Mucosa of gallbladder (tissue), 1 donor: Measurements from ENCODE around the gene FHIT. TPM values are rescaled to one million over a fixed set of nuclear protein-coding genes. Genes with fewer than 3 reads are reported as not detected.

Experiments used
- DNase-seq: peaks from one replicate; pipeline ENCODE4 v3.0.0-alpha.2; 2020; ENCODE audit warnings: low spot score
- total RNA-seq: library from RNA; stranded (reverse); gene quantifications from one replicate; pipeline ENCODE4 v1.2.1, GENCODE V29; 2021
- donor health status: DM: no; HTN: no; CAD: no.

The FHIT gene
- total RNA-seq, 1 donor from 2014 or later: 38.6 TPM

- no peak for DNase-seq
Measured at GRCh38 chr3:60220768-60221167, 1030.5 kb downstream of the FHIT start.

- no peak for DNase-seq
Measured at GRCh38 chr3:60219501-60219900, 1031.8 kb downstream of the FHIT start.

DNA sequence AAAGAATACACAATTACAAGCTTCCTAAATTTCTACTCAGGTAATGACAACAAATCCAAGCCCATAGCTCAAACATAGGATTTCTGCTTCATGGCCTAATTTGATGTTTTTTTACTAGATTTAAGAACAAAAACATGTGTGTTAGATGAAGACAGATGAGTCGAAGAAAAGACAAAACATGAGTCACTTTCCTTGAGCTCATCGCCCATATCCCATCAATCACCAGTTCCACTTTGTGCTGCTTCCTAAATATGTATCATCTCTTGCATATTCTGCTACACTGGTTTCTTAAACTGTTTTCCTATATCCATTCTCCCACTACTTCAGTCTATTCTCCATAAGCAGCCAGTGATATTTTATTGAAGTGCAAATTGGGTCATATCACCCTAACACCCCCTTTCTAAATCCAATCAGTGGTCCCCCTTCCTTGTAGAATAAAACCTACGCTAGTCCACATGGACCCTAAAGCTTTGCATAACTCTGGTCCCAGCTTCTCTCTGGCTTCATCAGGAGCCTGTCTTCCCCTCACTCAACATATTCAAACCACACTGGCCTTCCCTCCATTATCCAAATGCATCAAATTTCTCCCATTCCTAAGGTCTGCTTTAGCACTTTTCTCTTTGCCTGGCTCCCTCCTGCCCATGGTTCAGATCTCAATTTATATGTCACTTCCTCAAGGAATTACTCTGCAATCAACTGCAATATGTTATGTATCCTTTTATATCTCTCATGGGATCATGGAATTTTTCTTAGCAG is 1033.9 kb downstream of the FHIT start:
- DNase-seq: no peak

DNA sequence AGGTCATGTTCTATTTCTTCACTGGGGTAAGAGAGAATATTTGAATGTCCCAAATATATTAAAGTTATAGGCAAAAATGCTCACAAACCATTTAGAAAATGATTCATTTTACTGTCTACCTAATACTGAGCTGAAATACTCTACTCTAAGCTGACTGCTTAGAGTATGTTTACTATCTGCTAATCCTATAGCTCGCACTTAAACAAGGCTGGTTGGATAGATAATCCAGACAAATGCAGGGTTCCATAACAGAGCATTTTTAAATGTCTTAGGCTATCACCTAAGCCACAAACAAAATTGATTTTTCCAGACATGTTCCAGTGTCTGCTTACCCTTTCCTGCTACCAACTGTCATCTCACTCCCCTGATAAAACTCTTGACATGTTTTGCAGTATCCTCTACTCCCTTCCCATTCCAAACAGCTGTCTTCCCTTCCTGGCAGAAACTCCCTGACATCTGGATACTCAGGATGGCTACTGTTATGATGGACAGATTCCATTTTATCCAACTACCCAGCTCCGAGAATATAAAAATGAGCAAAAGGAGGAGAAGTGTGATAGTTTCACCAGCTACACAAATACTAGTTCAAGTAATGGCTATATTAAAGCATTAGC is 1034.7 kb downstream of the FHIT start:
- DNase-seq: no peak

- no peak for DNase-seq
Measured at GRCh38 chr3:60215946-60216345, 1035.3 kb downstream of the FHIT start.

DNA sequence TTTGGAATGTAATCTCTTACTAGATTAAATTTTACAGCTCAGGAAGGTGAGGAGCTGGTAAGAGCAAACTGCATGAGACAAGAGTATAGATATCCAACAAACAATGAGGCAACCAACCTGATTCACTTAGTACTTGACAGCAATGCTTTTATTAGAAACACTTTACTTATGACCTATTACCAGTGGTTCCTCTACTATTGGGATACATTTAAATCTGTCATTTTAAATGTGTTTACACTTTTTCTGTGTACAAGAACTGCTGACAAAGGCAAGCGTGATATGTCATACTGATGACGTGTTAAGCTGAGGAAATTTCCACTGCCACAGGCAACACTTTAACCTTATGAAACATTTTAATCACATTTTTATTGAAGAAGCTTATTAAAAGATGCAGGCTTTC is 1043.3 kb downstream of the FHIT start:
- no peak for DNase-seq

DNA sequence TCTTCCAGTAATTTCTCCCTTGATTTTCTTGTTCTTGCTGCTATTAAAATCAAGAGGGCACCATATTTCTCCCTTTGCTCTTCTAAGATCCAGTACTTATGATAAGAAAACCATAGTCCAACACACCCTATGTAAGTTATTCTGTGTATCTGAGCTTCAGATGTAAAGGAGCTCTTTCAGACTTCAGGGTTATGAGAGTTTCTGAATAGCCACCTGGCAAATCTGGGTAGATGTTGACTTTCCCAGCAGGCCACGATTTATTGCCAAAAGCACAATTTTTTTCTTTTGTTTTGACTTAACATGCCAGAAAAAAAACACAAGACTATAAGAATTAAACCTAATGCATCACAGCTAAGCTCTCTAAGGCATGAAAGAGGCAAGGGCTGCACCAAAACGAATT is 1045.0 kb downstream of the FHIT start:
- DNase-seq: no peak

- no peak for DNase-seq
Measured at GRCh38 chr3:60202052-60202726, 1049.1 kb downstream of the FHIT start.

- no peak for DNase-seq
Measured at GRCh38 chr3:60199306-60199705, 1051.9 kb downstream of the FHIT start.

GRCh38 chr3:60198179-60198720 is 1053.0 kb downstream of the FHIT start:
- DNase-seq: no peak

GRCh38 chr3:60192297-60193114 is 1058.7 kb downstream of the FHIT start:
- no peak for DNase-seq

- no peak for DNase-seq
Measured at GRCh38 chr3:60190073-60190472, 1061.2 kb downstream of the FHIT start.

DNA sequence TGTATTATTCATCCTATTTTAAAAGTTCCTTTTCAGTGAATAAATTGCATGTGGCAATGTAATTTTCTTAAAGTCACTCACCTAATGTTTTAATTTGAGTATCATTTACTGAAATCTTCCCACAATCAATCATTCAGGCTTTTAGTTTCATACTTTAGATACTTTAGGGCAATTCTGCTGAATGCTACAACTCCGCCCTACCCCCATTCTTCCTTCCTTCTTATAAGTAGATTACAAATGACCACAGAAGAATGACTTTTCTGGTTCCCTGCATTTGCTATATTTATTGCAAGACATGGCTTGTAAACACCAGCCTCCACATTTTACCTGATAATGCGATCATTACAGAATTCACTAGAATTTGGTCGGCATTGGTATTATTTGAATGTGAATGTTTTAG is 1061.9 kb downstream of the FHIT start:
- DNase-seq: no peak

DNA sequence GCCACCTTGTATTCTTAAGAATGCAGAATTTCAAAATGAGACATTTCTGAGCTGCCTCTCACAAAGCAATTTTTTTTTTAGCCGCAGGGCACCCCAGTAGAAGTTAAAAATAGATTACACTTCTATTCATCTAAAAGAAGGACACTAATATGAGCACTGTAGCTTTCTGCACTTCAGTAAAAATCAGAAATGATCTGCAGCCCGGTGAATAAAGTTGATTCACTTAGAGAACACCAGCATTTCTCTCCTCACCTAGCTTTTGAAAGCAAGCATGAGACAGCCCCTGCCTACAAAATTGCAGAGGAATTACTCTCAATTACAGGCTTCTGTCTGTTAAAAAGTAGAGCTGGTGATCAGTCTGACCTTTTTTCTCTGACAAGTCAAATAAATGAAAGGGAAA is 1062.4 kb downstream of the FHIT start:
- no peak for DNase-seq

DNA sequence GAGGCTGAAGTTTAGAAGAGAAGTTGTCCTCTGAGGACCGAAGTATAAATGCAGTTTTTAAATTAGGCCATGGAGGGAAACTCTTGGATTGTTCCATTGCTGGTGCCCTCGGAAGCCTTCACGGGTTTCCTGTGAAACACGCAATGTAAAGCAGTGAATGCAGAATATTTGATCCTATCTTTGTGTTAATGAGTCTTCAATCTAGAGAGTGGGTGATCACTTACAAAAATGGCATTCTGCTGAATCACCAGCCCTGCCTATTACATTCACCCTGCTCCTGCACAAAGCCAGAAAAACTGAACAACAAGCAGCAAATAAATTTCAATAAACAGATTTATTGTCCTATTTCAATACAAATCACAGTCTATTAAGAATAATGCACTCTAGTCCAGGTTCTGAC is 1063.9 kb downstream of the FHIT start:
- no peak for DNase-seq

DNA sequence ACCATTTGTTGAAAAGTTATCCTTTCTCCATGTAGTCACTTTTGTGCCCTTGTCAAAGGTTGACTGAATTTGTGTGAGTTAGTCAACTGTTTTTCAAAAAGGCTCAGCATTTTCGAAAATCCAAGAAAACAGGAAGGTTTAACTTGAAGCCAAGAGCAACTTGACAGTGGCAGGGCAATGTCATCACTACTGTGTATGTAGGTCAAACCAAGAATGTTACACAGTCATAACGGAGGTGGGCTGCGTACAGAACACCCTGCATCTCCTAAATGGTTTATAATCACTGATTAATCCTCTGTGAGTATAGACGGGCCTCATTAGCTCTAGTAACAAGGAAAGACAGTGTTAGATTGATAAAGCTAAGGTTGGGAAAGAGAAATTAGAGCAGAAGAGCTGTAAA is 1064.9 kb downstream of the FHIT start:
- DNase-seq: no peak

GRCh38 chr3:60185161-60185560 is 1066.1 kb downstream of the FHIT start:
- no peak for DNase-seq

GRCh38 chr3:60182697-60183096 is 1068.6 kb downstream of the FHIT start:
- DNase-seq: no peak

- no peak for DNase-seq
Measured at GRCh38 chr3:60178931-60179653, 1072.2 kb downstream of the FHIT start.

GRCh38 chr3:60177726-60178125 is 1073.5 kb downstream of the FHIT start:
- DNase-seq: no peak

- no peak for DNase-seq
Measured at GRCh38 chr3:60176614-60177013, 1074.6 kb downstream of the FHIT start.
